EH (cell line): ENCODE data around the gene CLCN2.

Experiments used
- DNase-seq: peaks from one replicate; pipeline ENCODE4 v3.0.0-alpha.2; 2015; ENCODE audit warnings: low read depth

The CLCN2 gene

GRCh38 chr3:184360070-184360928 is 1.1 kb downstream of the CLCN2 start:
- no peak for DNase-seq

GRCh38 chr3:184359610-184360009 is 1.8 kb downstream of the CLCN2 start:
- no peak for DNase-seq

DNA sequence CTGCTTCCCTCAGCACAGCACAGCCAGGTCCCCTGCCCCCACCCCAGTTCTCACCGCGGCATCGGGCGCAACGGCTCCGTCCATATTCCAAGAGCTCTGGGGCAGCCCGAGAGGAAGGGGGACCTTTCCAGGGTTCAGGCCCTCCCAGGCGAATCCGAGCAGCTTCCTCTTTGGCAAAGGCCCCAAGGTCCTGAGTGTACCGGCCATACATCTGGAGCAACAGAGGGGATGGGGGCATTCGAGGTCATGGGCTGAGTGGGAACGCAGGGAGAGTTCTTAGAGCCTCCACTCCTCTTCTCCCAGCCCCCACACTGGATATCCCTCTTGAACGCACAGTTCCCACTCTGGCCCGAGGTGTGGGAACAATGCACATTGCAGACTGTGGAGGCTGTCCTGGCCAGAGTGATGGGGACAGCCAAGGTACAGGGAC is 2.5 kb downstream of the CLCN2 start:
- DNase-seq = no peak

GRCh38 chr3:184358124-184358767 is 3.2 kb downstream of the CLCN2 start:
- DNase-seq = no peak

DNA sequence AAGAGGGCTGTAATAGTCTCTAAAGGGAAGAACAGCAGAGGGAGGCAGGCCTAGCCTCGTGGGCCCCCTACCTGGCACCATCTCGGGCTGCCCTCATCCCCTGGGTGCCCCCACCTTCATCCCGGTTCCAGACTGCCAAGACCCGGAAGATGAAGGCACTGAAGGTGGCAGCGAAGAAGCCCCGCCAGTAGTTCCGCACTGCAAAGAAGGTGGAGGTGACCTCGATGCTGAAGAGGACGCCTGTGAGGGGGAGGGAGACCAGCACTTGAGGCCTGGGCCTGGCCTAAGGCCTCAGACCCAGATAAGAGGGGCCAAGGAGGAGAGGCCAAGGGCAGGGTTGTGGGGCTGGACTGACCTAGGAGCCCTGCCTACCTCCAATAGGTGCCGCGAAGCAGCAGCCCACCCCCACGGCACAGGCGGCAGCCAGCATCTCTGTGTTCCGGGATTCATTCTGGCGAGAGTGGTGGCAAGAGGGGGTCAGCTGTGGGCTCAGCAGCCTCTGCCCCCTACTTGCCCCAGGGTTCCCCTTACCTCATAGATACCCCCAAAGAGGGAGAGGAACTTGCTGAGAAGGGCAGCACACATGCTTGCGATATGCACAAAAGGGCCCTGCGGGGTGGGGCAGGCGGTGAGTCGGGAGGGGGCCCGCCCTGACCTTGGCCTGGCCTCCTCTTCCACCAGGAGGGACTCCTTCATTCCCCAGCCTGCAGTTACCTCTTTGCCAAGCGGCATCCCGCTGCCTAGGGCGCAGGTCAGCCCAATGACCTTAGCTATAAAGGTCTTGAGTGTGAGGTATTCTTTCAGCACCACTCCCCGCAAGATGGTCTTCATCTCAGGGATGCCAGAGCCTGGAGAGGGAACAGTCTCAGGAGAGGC is 3.9 kb downstream of the CLCN2 start:
- DNase-seq = no peak

- no peak for DNase-seq
Observed at GRCh38 chr3:184355261-184356040, 6.0 kb downstream of the CLCN2 start.

- DNase-seq = no peak
Observed at GRCh38 chr3:184354754-184355153, 6.7 kb downstream of the CLCN2 start.

DNA sequence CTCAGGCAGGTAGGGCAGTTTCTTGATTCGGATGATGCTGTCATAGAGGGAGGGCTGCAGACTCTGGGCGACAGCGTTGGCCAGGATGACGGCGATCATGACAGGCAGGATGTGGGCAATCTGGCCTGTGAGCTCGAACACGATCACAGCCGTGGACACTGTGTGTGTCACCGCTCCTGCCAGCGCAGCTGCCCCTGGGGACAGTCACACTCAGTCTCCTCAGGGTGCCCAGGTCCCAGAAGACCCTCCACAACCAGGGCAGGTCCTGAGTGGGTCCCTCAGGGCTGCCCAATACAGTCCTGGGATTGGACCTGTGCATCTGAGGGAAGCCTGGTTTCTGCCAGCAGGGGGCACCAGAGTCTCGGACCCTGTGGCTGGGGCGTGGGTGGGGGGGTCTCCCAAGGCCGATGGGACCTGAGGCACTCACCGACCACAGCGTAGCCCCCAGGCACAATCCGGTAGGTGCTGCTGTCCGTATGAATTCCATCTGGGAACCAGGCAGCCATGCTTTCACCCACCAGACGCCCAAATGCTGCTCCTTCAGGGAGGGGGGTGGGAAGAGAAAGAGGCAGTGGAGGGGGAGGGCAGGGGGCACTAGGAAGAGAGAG is 7.2 kb downstream of the CLCN2 start:
- DNase-seq = peak; percentile 43

- DNase-seq = no peak
Observed at GRCh38 chr3:184353546-184353941, 7.9 kb downstream of the CLCN2 start.

GRCh38 chr3:184352897-184353545 is 8.4 kb downstream of the CLCN2 start:
- no peak for DNase-seq

- no peak for DNase-seq
Observed at GRCh38 chr3:184352149-184352785, 9.1 kb downstream of the CLCN2 start.

DNA sequence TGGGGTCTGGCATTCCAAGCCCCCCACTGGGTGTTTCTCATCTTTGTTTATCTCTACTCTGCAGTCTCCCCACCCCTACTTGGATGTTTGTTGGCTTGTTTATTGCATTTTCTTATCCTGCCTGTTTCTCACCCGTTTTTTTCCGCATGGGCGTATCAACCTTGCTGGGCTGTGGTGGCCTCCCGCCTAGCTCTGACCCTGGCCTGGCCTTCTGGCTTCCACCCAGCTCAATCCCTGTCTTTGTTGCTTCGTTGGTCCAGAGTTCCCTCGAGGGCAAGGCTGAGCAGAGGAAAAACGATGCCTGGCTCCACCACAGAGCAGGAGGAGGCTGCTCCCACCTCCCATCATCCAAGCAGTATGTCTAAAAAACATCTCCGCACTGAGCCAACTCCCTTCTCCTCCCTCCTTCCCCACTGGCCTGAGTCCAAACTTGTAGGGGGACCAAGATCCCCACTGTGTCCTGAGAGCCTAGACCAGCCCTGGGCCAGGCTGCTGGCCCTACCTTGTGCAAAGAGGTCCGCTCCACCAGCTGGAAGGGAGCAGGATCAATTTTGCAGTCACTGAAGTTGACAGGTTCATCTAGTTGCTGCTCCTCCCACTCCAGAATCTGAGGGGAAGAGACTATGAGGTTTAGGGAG is 9.8 kb downstream of the CLCN2 start:
- no peak for DNase-seq

DNA sequence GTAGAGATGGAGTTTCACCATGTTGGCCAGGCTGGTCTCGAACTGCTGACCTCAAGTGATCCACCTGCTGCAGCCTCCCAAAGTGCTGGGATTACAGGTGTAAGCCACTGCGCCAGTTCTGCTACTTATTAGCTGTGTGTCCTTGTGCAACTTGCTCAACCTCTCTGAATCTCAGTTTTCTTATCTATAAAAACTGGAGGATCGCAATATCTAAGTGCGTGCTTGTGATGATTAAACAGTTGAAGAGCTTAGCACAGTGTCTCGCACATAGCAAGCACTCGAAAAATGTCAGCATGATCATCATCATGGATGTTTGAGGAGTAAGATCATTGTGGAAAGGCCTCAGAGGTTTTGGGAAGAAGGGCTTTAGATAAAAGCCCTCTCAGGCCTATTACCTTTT is 10.8 kb downstream of the CLCN2 start:
- no peak for DNase-seq

DNA sequence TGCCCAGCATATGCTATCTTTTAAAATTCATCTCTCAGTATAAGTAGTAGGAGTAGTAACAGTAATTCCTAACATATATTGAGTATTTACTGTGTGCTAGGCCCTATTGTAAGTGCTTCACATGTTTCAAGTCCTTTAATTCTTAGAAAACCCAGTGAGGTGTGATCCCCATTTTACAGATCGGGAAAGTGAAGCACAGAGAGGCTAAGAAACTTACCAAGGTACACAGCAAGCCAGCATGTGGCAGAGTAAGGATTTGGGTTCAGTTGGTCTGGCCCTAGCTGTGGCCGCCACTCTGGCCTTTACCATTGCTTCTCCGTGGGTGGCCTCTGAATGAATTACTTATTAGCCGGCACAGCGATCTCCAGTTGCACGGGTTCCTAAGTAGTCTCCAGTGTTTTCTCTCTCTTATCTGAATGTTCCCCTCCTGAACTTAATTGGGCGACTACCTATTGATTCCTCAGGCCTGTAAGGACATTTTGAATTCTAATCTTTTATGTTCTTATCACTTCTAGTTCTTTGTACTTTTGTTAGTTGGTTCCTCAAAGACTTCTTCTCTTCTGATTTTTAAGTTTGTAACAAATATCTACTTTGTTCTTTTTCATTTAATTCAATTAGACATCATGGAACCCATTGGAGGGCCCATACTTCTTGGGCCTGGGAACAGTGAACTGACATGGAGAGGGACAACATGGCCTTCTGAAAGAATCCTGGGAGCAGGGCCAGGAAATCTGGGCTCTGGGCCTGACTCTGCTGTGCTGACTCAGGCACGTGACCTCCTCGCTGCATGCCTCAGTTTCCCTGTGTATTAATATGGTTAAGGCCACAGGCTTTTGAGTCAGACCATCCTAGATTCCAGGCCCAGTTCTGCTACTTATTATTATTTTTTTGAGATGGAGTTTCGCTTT is 11.6 kb downstream of the CLCN2 start:
- no peak for DNase-seq

DNA sequence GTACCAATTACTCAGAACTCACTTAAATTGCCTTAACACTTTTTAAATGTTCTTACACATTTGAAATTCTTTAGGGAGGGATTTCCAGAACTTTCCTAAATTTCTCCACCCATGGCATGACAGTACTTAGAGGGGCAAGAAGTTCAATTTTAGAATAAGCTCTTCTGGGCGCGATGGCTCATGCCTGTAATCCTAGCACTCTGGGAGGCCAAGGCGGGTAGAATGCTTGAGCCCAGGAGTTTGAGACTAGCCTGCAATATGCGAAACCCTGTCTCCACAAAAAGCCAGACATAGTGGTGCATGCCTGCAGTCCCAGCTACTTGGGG is 13.4 kb downstream of the CLCN2 start:
- no peak for DNase-seq

GRCh38 chr3:184347321-184348056 is 13.9 kb downstream of the CLCN2 start:
- no peak for DNase-seq

DNA sequence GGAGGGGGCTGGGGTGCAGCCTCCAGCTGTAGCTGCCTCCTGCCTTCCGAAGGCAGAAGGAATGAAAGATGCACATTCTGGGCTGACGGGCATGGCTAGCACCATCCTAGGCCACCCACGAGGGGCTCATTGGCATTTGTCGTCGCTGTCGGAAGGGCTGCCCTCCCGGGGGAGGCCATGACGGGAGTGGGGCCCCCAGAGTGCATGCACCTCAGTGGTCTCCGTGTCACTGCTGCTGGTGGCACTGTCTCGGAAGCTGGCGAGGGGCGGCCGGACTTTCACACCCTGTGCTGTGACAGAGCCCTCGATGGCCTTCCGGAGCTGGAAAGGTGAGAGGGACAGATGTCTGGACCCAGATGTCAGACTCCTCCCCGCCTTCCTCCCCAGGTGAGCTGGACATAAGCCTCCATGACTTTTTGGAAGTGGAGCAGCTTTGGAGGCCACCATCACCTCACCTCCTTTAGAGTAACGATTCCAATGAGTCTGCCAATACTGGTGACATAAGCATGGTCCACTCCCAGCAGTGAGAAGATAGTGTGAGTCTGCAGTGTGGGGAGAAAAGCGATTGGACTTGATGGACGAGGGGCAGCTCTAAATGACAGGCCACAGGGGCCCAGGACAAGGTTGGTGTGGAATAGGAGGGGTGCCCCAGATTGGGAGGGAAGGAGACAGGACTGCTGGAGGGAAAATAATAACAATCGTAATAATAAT is 14.8 kb downstream of the CLCN2 start:
- DNase-seq = no peak
